Endothelial cell of umbilical vein (primary cell): ENCODE results near the gene TCN2. TPM values are rescaled to one million over a fixed set of nuclear protein-coding genes. Genes with fewer than 3 reads are reported as not detected.

Experiments used
- BruUV-seq: library from RNA; stranded (reverse); fragments of 400-500 nt; replicated peaks from 2 replicates; lab custom pipeline; 2021; lab: Mats Ljungman, UMichigan
- CTCF ChIA-PET: fragments of 300-600, 350-600 bp; sonication (Branson Sonifier 250); formaldehyde crosslinking; loops from one replicate; lab custom pipeline; 2021; ENCODE audit warnings: antibody characterized with exemption, inconsistent platforms; lab: Charles Lee
- POLR2A ChIA-PET: fragments of 300-600, 350-600 bp; sonication (Branson Sonifier 250); formaldehyde crosslinking; loops from one replicate; lab custom pipeline; 2021; ENCODE audit warnings: antibody characterized with exemption, inconsistent platforms; lab: Charles Lee
- DNase-seq: peaks from one replicate; pipeline ENCODE4 v3.0.0-alpha.2; 2011; ENCODE audit warnings: low read depth, low spot score
- FAIRE-seq: peaks from 2 replicates; lab custom pipeline; 2011; peaks lifted over from hg19 to GRCh38; lab: Jason Lieb, UNC
- H2AFZ ChIP-seq: 2 replicates; pipeline ENCODE4 v1.6.0; 2012; ENCODE audit warnings: low read depth, low read length, control low read depth, inconsistent platforms
- H3K27ac ChIP-seq: 2 replicates; pipeline ENCODE4 v1.5.1; 2011; ENCODE audit warnings: low read depth, mild to moderate bottlenecking, control low read depth, low read length, moderate library complexity; ENCODE audit not compliant: insufficient read depth
- H3K27me3 ChIP-seq, 2 experiments: 2 replicates each; pipeline versions ENCODE4 v1.6.0 to v1.6.1; 2011; ENCODE audit warnings: low read length in 2 of 2, mixed read lengths in 1 of 2; ENCODE audit not compliant: control insufficient read depth in 2 of 2, insufficient read depth in 2 of 2
- H3K36me3 ChIP-seq, 2 experiments: 2 replicates in 1 of 2; 3 replicates in 1 of 2; pipeline ENCODE4 v1.5.1; 2011; ENCODE audit warnings: low read length in 2 of 2, mild to moderate bottlenecking in 1 of 2, moderate library complexity in 1 of 2; ENCODE audit not compliant: control insufficient read depth in 2 of 2, insufficient read depth in 2 of 2; ENCODE audit errors: extremely low read depth in 1 of 2
- H3K4me1 ChIP-seq: 3 replicates; pipeline ENCODE4 v1.5.1; 2011; ENCODE audit warnings: mild to moderate bottlenecking, low read length; ENCODE audit not compliant: control insufficient read depth, insufficient read depth; ENCODE audit errors: extremely low read depth
- H3K4me2 ChIP-seq: 2 replicates; pipeline ENCODE4 v1.6.1; 2011; ENCODE audit warnings: low read length, control low read depth, mixed read lengths; ENCODE audit not compliant: insufficient read depth
- H3K4me3 ChIP-seq, 3 experiments: fragments of 200-600 bp in 1 of 3; sonication (generic), shearing (Covaris generic) in 1 of 3; replicated peaks in 1 of 3; 2 replicates each; pipeline ENCODE4 v1.5.1; 2011 to 2016; ENCODE audit warnings: control low read depth in 3 of 3, low read length in 3 of 3, mild to moderate bottlenecking in 2 of 3, inconsistent platforms in 1 of 3, low read depth in 1 of 3, moderate library complexity in 1 of 3; ENCODE audit not compliant: insufficient read depth in 1 of 3
- H3K79me2 ChIP-seq: 2 replicates; pipeline ENCODE4 v1.6.0; 2012; ENCODE audit warnings: low read length, inconsistent platforms; ENCODE audit not compliant: control insufficient read depth, insufficient read depth
- H3K9ac ChIP-seq: replicated peaks from 2 replicates; pipeline ENCODE3; 2011; ENCODE audit warnings: low read length, control low read depth; ENCODE audit not compliant: insufficient read depth; ENCODE audit errors: extremely low read depth
- H3K9me1 ChIP-seq: replicated peaks from 3 replicates; pipeline ENCODE4 v1.6.0; 2011; ENCODE audit warnings: mild to moderate bottlenecking, low read length; ENCODE audit not compliant: control insufficient read depth, insufficient read depth; ENCODE audit errors: extremely low read depth
- H3K9me3 ChIP-seq: replicated peaks from 2 replicates; pipeline ENCODE4 v1.5.1; 2012; ENCODE audit warnings: low read length, inconsistent platforms; ENCODE audit not compliant: control insufficient read depth, insufficient read depth
- H4K20me1 ChIP-seq: replicated peaks from 2 replicates; pipeline ENCODE3; 2011; ENCODE audit warnings: mild to moderate bottlenecking, low read length; ENCODE audit not compliant: control insufficient read depth, insufficient read depth; ENCODE audit errors: extremely low read depth
- CTCF ChIP-seq, 2 donors: IDR thresholded peaks; 1 replicate in 1 of 2; 2 replicates in 1 of 2; pipeline ENCODE4 v1.5.1; 2011; ENCODE audit warnings: low read length in 2 of 2, mild to moderate bottlenecking in 2 of 2, moderate library complexity in 2 of 2, control low read depth in 1 of 2, inconsistent platforms in 1 of 2, low read depth in 1 of 2; ENCODE audit not compliant: insufficient read depth in 1 of 2; ENCODE audit errors: extremely low read depth in 1 of 2
- EZH2 ChIP-seq: IDR thresholded peaks from 2 replicates; pipeline ENCODE4 v1.6.1; 2012; ENCODE audit warnings: borderline replicate concordance, low read depth, mild to moderate bottlenecking, moderate library complexity, low read length, inconsistent platforms; ENCODE audit not compliant: severe bottlenecking
- FOS ChIP-seq: IDR thresholded peaks from 2 replicates; pipeline ENCODE4 v1.6.1; 2011; ENCODE audit warnings: mild to moderate bottlenecking, low read length, moderate library complexity, borderline replicate concordance; ENCODE audit not compliant: insufficient read depth
- GATA2 ChIP-seq: IDR thresholded peaks from 2 replicates; pipeline ENCODE4 v1.7.0; 2011; ENCODE audit warnings: low read depth, mild to moderate bottlenecking, moderate library complexity, mixed read lengths, low read length; ENCODE audit not compliant: insufficient read length, insufficient read depth
- JUN ChIP-seq: IDR thresholded peaks from 2 replicates; pipeline ENCODE4 v1.6.1; 2011; ENCODE audit warnings: borderline replicate concordance, low read depth; ENCODE audit not compliant: insufficient read length, insufficient read depth
- MAX ChIP-seq: IDR thresholded peaks from 2 replicates; pipeline ENCODE4 v1.6.1; 2011; ENCODE audit not compliant: insufficient read depth, insufficient read length
- MYC ChIP-seq: IDR thresholded peaks from one replicate; pipeline ENCODE4 v1.6.1; 2011; ENCODE audit warnings: mild to moderate bottlenecking, low read depth, low read length
- POLR2A ChIP-seq: IDR thresholded peaks from 2 replicates; pipeline ENCODE4 v1.6.1; 2012; ENCODE audit warnings: low read depth, mild to moderate bottlenecking, control low read depth, low read length
- POLR2AphosphoS5 ChIP-seq: IDR thresholded peaks from 2 replicates; pipeline ENCODE4 v1.6.1; 2012; ENCODE audit warnings: low read depth, mild to moderate bottlenecking, control low read depth, low read length, moderate library complexity; ENCODE audit not compliant: insufficient read depth
- dilution Hi-C: fragments of 300-500 bp; cut with MboI; formaldehyde crosslinking; loops from one replicate; pipeline ENCODE4 v1.15.0; 2019; ENCODE audit warnings: low sequenced_read_pairs; ENCODE audit not compliant: extremely low pct_ligation_motif_present
- intact Hi-C: fragments of 100-400 bp; cut with micrococcal nuclease; formaldehyde crosslinking; loops from one replicate; pipeline ENCODE4 v1.10.0; 2022
- polyA plus RNA-seq, 4 experiments: library from polyadenylated mRNA; depleted of rRNA in 3 of 4; stranded (reverse) in 3 of 4; unstranded in 1 of 4; fragments of >200 nt; gene quantifications; 2 replicates each; pipeline versions ENCODE4 v1.2.1 to v1.2.3, GENCODE V29; 2011 to 2012; ENCODE audit warnings: missing spikeins in 1 of 4
- total RNA-seq: library from RNA; stranded (reverse); gene quantifications from 2 replicates; pipeline ENCODE4 v1.2.3, GENCODE V29; 2021

TCN2 gene
- total and polyA plus RNA-seq, 2 donors (not counting 3 experiments of a cell fraction or from before 2014, with no cell fraction given), result 80.6 to 188 TPM

GRCh38 chr22:30614879-30615278 is 7.9 kb downstream of the TCN2 start:
- dilution Hi-C loops (no loop called here), intact Hi-C loops (no loop called here)
- Histone ChIP-seq H3K4me1 (peaks cover 4% of the 10 kb centered on the region), H4K20me1 (no peaks in the 10 kb centered on the region), H3K4me3 (no peak overlapping the region), H2AFZ (no peak overlapping the region), H3K9ac (no peak overlapping the region), H3K27ac (no peak overlapping the region), H3K36me3 (peaks cover 0 to 40% of the 10 kb centered on the region in 2 experiments), H3K9me1 (no peaks in the 10 kb centered on the region), H3K27me3 (no peaks in the 10 kb centered on the region), H3K79me2 (no peaks in the 10 kb centered on the region), H3K9me3 (no peaks in the 10 kb centered on the region), H3K4me2 (no peak overlapping the region)
- TF ChIP-seq MAX (no peak), CTCF (IDR thresholded peaks at IDR 0.05; ENCODE audit: extremely low read depth in 1 of 2, insufficient read depth in 1 of 2, low read depth in 1 of 2, low read length in 2 of 2) (no peak), FOS (no peak), JUN (no peak), MYC (no peak), POLR2AphosphoS5 (no peak), EZH2 (no peak), GATA2 (no peak), POLR2A (no peak)
- FAIRE-seq, result no peak
- BruUV-seq, result no TSS peak
- CTCF ChIA-PET, result interaction anchor here (2.0 kb wide), 1 partner anchor 8 kb away, joined by 6 read pairs; the partner anchor contains the start of gene TCN2
- POLR2A ChIA-PET, result no interaction called here
- DNase-seq, result no peak
